GM19397 (cell line): ENCODE data around the gene PANK3.
"Not testable (repeated sequence)": the region's sequence is repeated elsewhere in the genome, so short reads cannot be mapped to it uniquely, and the experiment has no call there.

Experiments used
- ATAC-seq: cut with Tn5 transposase; IDR thresholded peaks from one replicate; pipeline ENCODE4 v1.9.1; 2021; ENCODE audit warnings: mild to moderate bottlenecking, moderate library complexity; ENCODE audit not compliant: unreplicated experiment

Gene PANK3

GRCh38 chr5:168553377-168554130 lies 25.6 kb downstream of the PANK3 start:
- no peak for ATAC-seq

GRCh38 chr5:168552146-168552545 lies 27.0 kb downstream of the PANK3 start:
- ATAC-seq, result no peak

- no peak for ATAC-seq
These were observed 28.5 kb downstream of the PANK3 start for GRCh38 chr5:168550656-168551055.

GRCh38 chr5:168549554-168549953 lies 29.6 kb downstream of the PANK3 start:
- ATAC-seq, result no peak

GRCh38 chr5:168537176-168537575 lies 42.0 kb downstream of the PANK3 start:
- ATAC-seq, result no peak

- ATAC-seq, result not testable (repeated sequence)
These were observed 44.8 kb downstream of the PANK3 start for GRCh38 chr5:168534351-168534750.

- ATAC-seq, result no peak
These were observed 46.9 kb downstream of the PANK3 start for GRCh38 chr5:168531987-168532864.

GRCh38 chr5:168531191-168531590 lies 48.0 kb downstream of the PANK3 start:
- ATAC-seq, result no peak

GRCh38 chr5:168530621-168531150 lies 48.5 kb downstream of the PANK3 start:
- ATAC-seq, result no peak

GRCh38 chr5:168529374-168530234 lies 49.6 kb downstream of the PANK3 start:
- ATAC-seq, result no peak

- ATAC-seq, result no peak
These were observed 50.4 kb downstream of the PANK3 start, which contains the start of gene FBLL1 for GRCh38 chr5:168528521-168529373. Gene FBLL1, plus strand, starts transcription at chr5:168529305. Its CDS starts 200 bp downstream, at chr5:168529505.

- no peak for ATAC-seq
These were observed 51.3 kb downstream of the PANK3 start for GRCh38 chr5:168527756-168528295.

GRCh38 chr5:168525856-168526255 lies 53.3 kb downstream of the PANK3 start:
- no peak for ATAC-seq

GRCh38 chr5:168513861-168514428 lies 65.2 kb downstream of the PANK3 start:
- ATAC-seq, result no peak

- ATAC-seq, result no peak
These were observed 76.5 kb downstream of the PANK3 start for GRCh38 chr5:168502563-168503237.
